ENCODE data around the gene CD244.

- TF ChIP-seq CTCF (IDR thresholded peaks at IDR 0.05) = no peak
- no peak for TF ChIP-seq POLR2AphosphoS5 (IDR thresholded peaks at IDR 0.05)
Observed at GRCh38 chr1:160826546-160826945, 36.1 kb downstream of the CD244 start.

All from gastroesophageal sphincter (tissue), 3 donors.